OCI-LY7 (cell line): Measurements from ENCODE around the gene KATNIP. TPM values are rescaled to one million over a fixed set of nuclear protein-coding genes. Genes with fewer than 3 reads are reported as not detected.

Experiments used
- BruUV-seq: library from RNA; stranded (reverse); fragments of 400-500 nt; replicated peaks from 2 replicates; lab custom pipeline; 2021; lab: Mats Ljungman, UMichigan
- CTCF ChIA-PET: fragments of 300-600 bp; sonication (Branson Sonifier 250); formaldehyde crosslinking; loops from one replicate; lab custom pipeline; 2022; ENCODE audit warnings: antibody characterized with exemption; ENCODE audit not compliant: unreplicated experiment; lab: Charles Lee
- POLR2A ChIA-PET: fragments of 300-600 bp; sonication (Branson Sonifier 250); formaldehyde crosslinking; loops from one replicate; lab custom pipeline; 2022; ENCODE audit warnings: antibody characterized with exemption; lab: Charles Lee
- DNase-seq: peaks from one replicate; pipeline ENCODE4 v3.0.0-alpha.2; 2015; ENCODE audit warnings: low spot score
- H2AFZ ChIP-seq: fragments of 200-600 bp; sonication (generic), shearing (Covaris generic); 2 replicates; pipeline ENCODE4 v1.6.1; 2014; ENCODE audit warnings: mild to moderate bottlenecking, antibody characterized with exemption, low read length, moderate library complexity
- H3K27ac ChIP-seq: fragments of 200-600 bp; sonication (generic); 2 replicates; pipeline ENCODE4 v1.5.1; 2014; ENCODE audit warnings: mixed run types, low read depth, mild to moderate bottlenecking, moderate library complexity, low read length, inconsistent platforms; ENCODE audit not compliant: poor library complexity, severe bottlenecking
- H3K36me3 ChIP-seq: fragments of 200-600 bp; sonication (generic); 2 replicates; pipeline ENCODE4 v1.6.1; 2014; ENCODE audit warnings: mild to moderate bottlenecking, antibody characterized with exemption, low read length, moderate library complexity, mixed read lengths; ENCODE audit not compliant: insufficient read depth
- H3K4me1 ChIP-seq: fragments of 200-600 bp; sonication (generic); 2 replicates; pipeline ENCODE4 v1.5.1; 2014; ENCODE audit warnings: mild to moderate bottlenecking, low read length; ENCODE audit not compliant: insufficient read depth, poor library complexity, severe bottlenecking
- H3K4me2 ChIP-seq: fragments of 200-600 bp; sonication (generic); 2 replicates; pipeline ENCODE4 v1.6.1; 2014; ENCODE audit warnings: mild to moderate bottlenecking, low read length
- H3K4me3 ChIP-seq: fragments of 200-600 bp; sonication (generic); 2 replicates; pipeline ENCODE4 v1.5.1; 2014; ENCODE audit warnings: mild to moderate bottlenecking, low read depth, low read length; ENCODE audit not compliant: poor library complexity, severe bottlenecking
- H3K79me2 ChIP-seq: fragments of 200-600 bp; sonication (generic); 2 replicates; pipeline ENCODE4 v1.6.1; 2016; ENCODE audit warnings: low read depth, mild to moderate bottlenecking, low read length, moderate library complexity, mixed read lengths; ENCODE audit not compliant: insufficient read depth
- H3K9me2 ChIP-seq: fragments of 200-600 bp; sonication (generic); 2 replicates; pipeline ENCODE4 v1.6.1; 2016; ENCODE audit warnings: mild to moderate bottlenecking, low read length, mixed read lengths; ENCODE audit not compliant: insufficient read depth
- H3K9me3 ChIP-seq: fragments of 200-600 bp; sonication (generic); 2 replicates; pipeline ENCODE4 v1.6.1; 2014; ENCODE audit warnings: mild to moderate bottlenecking, mixed run types, low read length, mixed read lengths
- H4K20me1 ChIP-seq: fragments of 200-600 bp; sonication (generic); 2 replicates; pipeline ENCODE4 v1.6.1; 2014; ENCODE audit warnings: mild to moderate bottlenecking, antibody characterized with exemption, low read length, moderate library complexity, mixed read lengths; ENCODE audit not compliant: insufficient read depth
- EZH2phosphoT487 ChIP-seq: fragments of 200-600 bp; sonication (generic); IDR thresholded peaks from 2 replicates; pipeline ENCODE4 v1.6.1; 2018; ENCODE audit warnings: low read depth, borderline replicate concordance, mild to moderate bottlenecking, mixed run types, antibody characterized with exemption, low read length, moderate library complexity, mixed read lengths
- intact Hi-C: fragments of 100-400 bp; cut with micrococcal nuclease; formaldehyde crosslinking; loops from one replicate; pipeline ENCODE4 v1.10.0; 2022; ENCODE audit not compliant: unreplicated experiment
- total RNA-seq, 2 experiments: library from RNA; depleted of rRNA in 1 of 2; stranded (reverse); fragments of >200 nt in 1 of 2; shearing (Covaris generic) in 1 of 2; gene quantifications; 2 replicates each; pipeline ENCODE4 v1.2.3, GENCODE V29; 2014 to 2022
- TF ChIP-seq, protein P1 (sequence below): fragments of 200-600 bp; sonication (generic); conservative IDR thresholded peaks from 2 replicates; pipeline ENCODE4 v1.5.1; 2014; ENCODE audit warnings: mild to moderate bottlenecking, antibody characterized with exemption, low read length, moderate library complexity, mixed read lengths

The KATNIP gene
- total RNA-seq, 2 experiments from 2014 or later, result 11.2 to 11.5 TPM

DNA sequence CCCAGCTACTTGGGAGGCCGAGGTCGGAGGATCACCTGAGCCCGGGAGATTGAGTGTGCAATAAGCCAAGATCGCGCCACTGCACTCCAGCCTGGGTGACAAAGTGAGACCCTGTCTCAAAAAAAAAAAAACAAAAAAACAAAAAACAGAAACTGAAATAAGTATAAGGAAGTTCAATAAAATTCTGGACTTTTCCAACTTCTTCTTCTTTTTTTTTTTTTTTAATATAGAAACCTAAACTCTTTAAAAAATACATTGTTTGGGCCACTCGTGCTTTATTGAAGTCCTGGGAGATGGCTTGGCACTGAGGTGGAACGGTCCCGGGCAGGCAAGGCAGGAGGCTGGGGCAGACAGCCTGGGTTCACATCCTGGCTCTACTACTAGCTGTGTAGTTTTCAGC lies 36.8 kb downstream of the KATNIP start:
- Histone ChIP-seq H4K20me1 (no peaks in the 10 kb centered on the region), H3K4me2 (no peak overlapping the region), H3K9me3 (peaks cover 5% of the 10 kb centered on the region; the same call in 1 of the 2 replicates), H3K9me2 (no peaks in the 10 kb centered on the region), H3K4me1 (no peaks in the 10 kb centered on the region), H3K36me3 (no peaks in the 10 kb centered on the region), H3K27ac (no peak overlapping the region), H2AFZ (no peak overlapping the region), H3K79me2 (no peaks in the 10 kb centered on the region), H3K4me3 (no peak overlapping the region)
- CTCF ChIA-PET, result no interaction called here
- no peak for TF ChIP-seq EZH2phosphoT487
- TF ChIP-seq, protein P1, sequence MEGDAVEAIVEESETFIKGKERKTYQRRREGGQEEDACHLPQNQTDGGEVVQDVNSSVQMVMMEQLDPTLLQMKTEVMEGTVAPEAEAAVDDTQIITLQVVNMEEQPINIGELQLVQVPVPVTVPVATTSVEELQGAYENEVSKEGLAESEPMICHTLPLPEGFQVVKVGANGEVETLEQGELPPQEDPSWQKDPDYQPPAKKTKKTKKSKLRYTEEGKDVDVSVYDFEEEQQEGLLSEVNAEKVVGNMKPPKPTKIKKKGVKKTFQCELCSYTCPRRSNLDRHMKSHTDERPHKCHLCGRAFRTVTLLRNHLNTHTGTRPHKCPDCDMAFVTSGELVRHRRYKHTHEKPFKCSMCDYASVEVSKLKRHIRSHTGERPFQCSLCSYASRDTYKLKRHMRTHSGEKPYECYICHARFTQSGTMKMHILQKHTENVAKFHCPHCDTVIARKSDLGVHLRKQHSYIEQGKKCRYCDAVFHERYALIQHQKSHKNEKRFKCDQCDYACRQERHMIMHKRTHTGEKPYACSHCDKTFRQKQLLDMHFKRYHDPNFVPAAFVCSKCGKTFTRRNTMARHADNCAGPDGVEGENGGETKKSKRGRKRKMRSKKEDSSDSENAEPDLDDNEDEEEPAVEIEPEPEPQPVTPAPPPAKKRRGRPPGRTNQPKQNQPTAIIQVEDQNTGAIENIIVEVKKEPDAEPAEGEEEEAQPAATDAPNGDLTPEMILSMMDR, result no peak
- no TSS peak for BruUV-seq
- intact Hi-C loops, result no loop called here
- no peak for DNase-seq
- POLR2A ChIA-PET, result no interaction called here

DNA sequence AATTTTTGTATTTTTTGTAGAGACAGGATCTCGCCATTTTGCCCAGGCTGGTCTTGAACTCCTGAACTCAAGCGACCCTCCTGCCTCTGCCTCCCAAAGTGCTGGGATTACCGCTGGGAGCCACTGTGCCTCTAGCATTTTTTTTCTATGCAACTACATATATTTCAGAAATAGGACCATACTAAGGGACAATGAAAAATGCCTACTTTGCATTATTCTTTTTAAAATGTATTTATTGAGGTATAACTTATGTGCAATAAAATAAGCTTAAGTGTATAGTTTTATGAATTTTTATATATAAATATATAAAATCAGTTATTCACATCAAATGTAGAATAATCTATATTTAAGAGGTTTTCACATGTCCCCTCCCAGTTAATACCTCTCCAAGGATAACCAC lies 38.1 kb downstream of the KATNIP start:
- Histone ChIP-seq H3K4me3 (no peak overlapping the region), H4K20me1 (no peaks in the 10 kb centered on the region), H3K79me2 (no peaks in the 10 kb centered on the region), H3K9me2 (no peaks in the 10 kb centered on the region), H3K27ac (no peak overlapping the region), H3K4me2 (no peak overlapping the region), H3K4me1 (no peaks in the 10 kb centered on the region), H3K9me3 (peaks cover 5% of the 10 kb centered on the region; the same call in 1 of the 2 replicates), H3K36me3 (no peaks in the 10 kb centered on the region), H2AFZ (no peak overlapping the region)
- no peak for TF ChIP-seq EZH2phosphoT487
- TF ChIP-seq, protein P1, result no peak
- POLR2A ChIA-PET, result interaction anchor here (0.6 to 0.9 kb wide), 3 partner anchors 26 to 739 kb away, joined by 3 read pairs; no protein-coding TSS in a partner anchor
- CTCF ChIA-PET, result no interaction called here
- no peak for DNase-seq
- no TSS peak for BruUV-seq
- intact Hi-C loops, result no loop called here

DNA sequence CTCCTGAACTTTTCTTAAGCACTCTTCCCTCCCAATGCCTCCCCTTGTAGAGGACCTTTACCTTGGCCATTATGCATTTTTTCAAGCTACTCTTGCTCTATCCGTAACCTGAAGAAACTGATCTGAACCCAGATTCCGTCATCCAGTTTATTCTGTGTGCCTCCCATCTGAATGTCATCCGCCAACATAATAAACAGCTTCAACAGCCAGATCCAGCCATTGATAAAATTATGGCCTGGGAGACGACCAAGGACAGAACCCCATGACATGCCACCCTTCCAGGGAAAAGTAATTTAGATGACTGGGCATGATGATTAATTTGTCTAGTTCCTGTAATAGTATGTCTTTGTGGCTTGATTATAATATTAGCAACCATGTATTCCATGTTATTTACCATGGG lies 41.9 kb downstream of the KATNIP start:
- Histone ChIP-seq H3K79me2 (no peaks in the 10 kb centered on the region), H3K9me2 (no peaks in the 10 kb centered on the region), H3K36me3 (no peaks in the 10 kb centered on the region), H3K9me3 (peaks cover 5% of the 10 kb centered on the region; the same call in 1 of the 2 replicates), H3K27ac (no peak overlapping the region), H3K4me1 (no peaks in the 10 kb centered on the region), H3K4me2 (no peak overlapping the region), H3K4me3 (no peak overlapping the region), H2AFZ (no peak overlapping the region), H4K20me1 (no peaks in the 10 kb centered on the region)
- CTCF ChIA-PET, result no interaction called here
- intact Hi-C loops, result no loop called here
- TF ChIP-seq, protein P1, result no peak
- no peak for TF ChIP-seq EZH2phosphoT487
- POLR2A ChIA-PET, result interaction anchor here (0.8 to 1.2 kb wide), 2 partner anchors 41 to 66 kb away, joined by 3 read pairs; partner anchors contain the start of gene KATNIP
- BruUV-seq, result no TSS peak
- no peak for DNase-seq
